Body of pancreas (tissue), 4 donors: ENCODE results near the gene LRRC49.
"Not testable (repeated sequence)": the region's sequence is repeated elsewhere in the genome, so short reads cannot be mapped to it uniquely, and the experiment has no call there.

Experiments
- POLR2A ChIP-seq, 3 donors: fragments of 450-650 bp; IDR thresholded peaks; one replicate each; pipeline ENCODE4 v1.6.1; 2016; ENCODE audit warnings: antibody characterized with exemption in 3 of 3, mild to moderate bottlenecking in 2 of 3
- TF ChIP-seq, protein P1 (sequence below), 7 experiments: fragments of 450-650 bp in 4 of 7; fragments of 200-600 bp in 3 of 7; sonication (generic) in 3 of 7; IDR thresholded peaks; one replicate each; pipeline ENCODE4 v1.5.1; 2016 to 2019; ENCODE audit warnings: antibody characterized with exemption in 7 of 7

DNA sequence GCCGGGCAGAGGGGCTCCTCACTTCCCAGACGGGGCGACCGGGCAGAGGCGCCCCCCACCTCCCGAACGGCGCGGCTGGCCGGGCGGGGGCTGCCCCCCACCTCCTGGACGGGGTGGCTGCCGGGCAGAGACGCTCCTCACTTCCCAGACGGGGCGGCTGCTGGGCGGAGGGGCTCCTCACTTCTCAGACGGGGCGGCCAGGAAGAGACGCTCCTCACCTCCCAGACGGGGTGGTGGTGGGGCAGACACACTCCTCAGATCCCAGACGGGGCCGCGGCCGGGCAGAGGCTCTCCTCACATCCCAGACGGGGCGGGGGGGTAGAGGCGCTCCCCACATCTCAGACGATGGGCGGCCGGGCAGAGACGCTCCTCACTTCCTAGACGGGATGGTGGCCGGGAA, 21.1 kb upstream of the LRRC49 start:
- TF ChIP-seq, protein P1, sequence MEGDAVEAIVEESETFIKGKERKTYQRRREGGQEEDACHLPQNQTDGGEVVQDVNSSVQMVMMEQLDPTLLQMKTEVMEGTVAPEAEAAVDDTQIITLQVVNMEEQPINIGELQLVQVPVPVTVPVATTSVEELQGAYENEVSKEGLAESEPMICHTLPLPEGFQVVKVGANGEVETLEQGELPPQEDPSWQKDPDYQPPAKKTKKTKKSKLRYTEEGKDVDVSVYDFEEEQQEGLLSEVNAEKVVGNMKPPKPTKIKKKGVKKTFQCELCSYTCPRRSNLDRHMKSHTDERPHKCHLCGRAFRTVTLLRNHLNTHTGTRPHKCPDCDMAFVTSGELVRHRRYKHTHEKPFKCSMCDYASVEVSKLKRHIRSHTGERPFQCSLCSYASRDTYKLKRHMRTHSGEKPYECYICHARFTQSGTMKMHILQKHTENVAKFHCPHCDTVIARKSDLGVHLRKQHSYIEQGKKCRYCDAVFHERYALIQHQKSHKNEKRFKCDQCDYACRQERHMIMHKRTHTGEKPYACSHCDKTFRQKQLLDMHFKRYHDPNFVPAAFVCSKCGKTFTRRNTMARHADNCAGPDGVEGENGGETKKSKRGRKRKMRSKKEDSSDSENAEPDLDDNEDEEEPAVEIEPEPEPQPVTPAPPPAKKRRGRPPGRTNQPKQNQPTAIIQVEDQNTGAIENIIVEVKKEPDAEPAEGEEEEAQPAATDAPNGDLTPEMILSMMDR (IDR thresholded peaks at IDR 0.05), result not testable (repeated sequence)
- not testable (repeated sequence) for TF ChIP-seq POLR2A (IDR thresholded peaks at IDR 0.05)
